NCI-H187 (cell line): ENCODE results near the gene IGFLR1.
"Not testable (repeated sequence)": the region's sequence is repeated elsewhere in the genome, so short reads cannot be mapped to it uniquely, and the experiment has no call there.

ENCODE experiments used
- DNase-seq, 2 experiments: peaks; one replicate each; lab custom pipeline; 2025; lab: John Stamatoyannopoulos, UW

Gene IGFLR1

GRCh38 chr19:35704218-35704617 is 38.0 kb downstream of the IGFLR1 start, which contains the start of gene ZBTB32:
ZBTB32 (plus strand) TSS chr19:35704558; CDS start chr19:35714627, 10,069 bp downstream.
- DNase-seq = no peak

DNA sequence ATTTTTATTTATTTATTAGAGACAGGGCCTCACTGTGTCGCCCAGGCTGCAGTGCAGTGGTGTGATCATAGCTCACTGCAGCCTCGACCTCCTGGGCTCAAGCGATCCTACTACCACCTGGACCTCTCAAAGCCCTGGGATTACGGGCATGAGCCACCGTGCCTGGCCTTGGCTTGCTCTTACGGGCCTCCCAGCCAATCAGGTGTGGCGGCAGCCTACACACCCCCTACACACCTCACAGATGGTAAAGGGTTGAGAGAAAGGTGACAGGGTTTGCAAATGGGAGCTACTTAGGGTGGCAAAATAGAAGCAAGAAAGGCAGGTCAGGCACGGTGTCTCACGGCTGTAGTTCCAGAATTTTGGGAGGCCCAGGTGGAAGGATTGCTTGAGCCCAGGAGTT is 38.9 kb downstream of the IGFLR1 start:
- DNase-seq = no peak

DNA sequence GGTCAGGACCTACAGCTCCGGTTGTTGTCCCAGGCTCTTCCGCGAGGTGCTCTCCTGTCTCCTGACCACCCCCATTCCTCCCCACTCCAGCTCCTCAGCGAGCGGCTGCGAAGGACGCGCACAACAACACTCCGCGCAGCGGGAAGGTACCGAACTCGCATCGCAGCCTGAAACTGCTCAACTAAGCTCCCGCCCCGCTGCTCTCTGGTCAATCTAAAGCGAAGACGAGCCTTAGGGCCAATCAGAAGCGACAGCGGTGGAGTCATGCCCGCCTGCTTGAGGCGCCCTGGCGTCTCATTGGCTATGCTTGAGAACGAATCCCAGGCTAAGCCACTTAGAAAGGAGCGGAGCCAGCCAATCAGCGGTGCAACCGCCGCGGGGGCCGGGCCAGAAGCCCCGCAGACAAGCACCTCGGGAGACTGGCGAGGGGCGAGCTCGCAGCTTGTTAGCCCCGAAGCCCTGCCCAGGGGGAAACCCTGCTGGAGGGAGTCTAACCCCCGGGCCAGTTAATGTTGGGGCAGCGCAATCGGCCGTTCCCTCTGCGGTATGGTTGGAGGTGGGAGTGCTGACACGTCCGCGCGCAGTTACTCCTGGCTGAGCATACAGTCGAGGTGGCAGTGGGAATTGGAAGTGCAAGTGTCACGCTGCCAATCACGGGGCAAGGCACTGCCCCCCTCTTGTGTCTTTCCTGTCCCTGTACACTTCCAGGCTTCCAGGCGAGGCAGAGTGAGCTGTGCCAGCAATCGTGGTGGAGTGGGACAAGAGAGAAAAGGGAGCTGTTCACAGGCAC is 39.8 kb downstream of the IGFLR1 start:
- DNase-seq = peak; percentile 91 to 96

- no peak for DNase-seq
These were observed 45.4 kb downstream of the IGFLR1 start for GRCh38 chr19:35696835-35697234.

DNA sequence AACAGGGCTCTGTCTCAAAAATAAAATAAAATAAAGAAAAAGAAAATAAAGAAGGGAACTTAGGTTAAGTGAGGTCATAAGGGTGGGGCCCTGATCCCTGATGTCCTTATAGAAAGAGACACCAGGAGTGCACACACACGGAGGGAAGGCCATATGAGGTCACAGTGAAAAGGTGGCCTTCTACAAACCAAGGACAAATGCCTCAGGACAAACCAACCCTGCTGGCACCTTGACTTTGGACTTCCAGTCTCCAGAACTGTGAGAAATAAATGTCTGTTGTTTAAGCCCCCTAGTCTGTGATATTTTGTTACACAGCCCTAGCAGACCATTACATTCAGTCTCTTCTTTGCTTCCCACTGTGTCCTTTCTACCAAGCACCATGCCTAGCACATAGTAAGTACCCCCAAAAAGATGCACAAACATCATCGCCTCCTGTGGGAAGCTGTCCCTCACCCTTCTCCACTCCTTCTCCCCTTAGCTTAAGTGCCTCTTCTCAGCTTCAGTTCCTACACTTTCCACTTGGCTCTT is 46.3 kb downstream of the IGFLR1 start:
- DNase-seq = no peak

DNA sequence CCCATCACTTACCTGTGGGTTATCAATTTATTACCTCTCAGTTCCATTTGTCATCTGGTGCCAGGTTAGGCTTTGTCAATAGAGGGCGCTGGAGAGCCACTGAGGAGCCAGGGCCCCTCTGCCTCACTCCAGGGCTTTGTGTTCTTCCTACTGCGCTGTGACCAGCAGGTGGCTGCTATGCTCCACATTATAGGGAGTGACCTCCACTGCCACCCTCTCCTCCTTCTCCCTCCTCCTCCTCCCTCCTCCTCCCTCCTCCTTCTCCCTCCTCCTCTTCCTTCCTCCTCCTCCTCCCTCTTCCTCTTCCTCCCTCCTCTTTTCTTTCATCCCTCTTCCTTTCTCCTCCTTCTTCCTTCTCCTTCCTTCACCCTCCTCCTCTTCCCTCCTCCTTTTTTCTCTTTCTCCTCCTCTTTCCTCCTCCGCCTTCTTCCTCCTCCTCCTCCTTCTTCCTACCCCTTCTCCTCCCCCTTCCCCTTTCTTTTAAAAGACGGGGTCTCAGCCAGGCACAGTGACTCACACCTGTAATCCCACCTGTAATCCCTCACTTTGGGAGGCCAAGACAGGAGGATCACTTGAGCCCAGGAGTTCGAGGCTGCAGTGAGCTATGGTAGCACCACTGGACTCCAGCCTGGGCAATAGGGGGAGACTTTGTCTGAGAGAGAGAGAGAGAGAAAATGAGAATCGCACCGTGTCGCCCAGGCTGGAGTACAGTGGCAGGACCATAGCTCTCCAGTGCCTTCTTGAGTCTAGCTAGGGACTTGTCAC is 48.2 kb downstream of the IGFLR1 start:
- DNase-seq = peak; percentile 63 to 73

- DNase-seq = no peak
These were observed 48.8 kb downstream of the IGFLR1 start for GRCh38 chr19:35693422-35693821.

GRCh38 chr19:35692010-35692409 is 50.2 kb downstream of the IGFLR1 start:
- DNase-seq = no peak

- DNase-seq = not testable (repeated sequence)
These were observed 51.1 kb downstream of the IGFLR1 start for GRCh38 chr19:35691106-35691505.

DNA sequence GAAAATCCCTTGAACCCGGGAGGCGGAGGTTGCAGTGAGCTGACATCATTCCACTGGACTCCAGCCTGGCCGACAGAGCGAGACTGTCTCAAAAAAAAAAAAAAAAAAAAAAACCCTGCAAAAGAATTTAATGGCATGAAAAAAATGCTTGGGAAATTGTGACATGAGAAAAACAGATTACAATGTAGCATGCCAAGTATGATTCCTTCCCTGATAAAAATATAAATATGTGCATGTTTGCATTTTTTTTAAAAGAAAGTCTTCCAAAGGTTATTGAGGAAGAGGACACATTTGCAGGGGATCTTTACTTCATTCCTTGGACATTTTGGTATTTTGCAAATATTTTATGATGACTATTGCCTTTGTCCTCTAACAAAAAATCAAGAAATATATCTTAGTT is 52.4 kb downstream of the IGFLR1 start:
- DNase-seq = no peak
